Measurements from ENCODE around the gene CACNA1H. TPM values are rescaled to one million over a fixed set of nuclear protein-coding genes. Genes with fewer than 3 reads are reported as not detected.

CACNA1H gene
- total RNA-seq, 1 experiment from 2014 or later, result 24.3 TPM

DNA sequence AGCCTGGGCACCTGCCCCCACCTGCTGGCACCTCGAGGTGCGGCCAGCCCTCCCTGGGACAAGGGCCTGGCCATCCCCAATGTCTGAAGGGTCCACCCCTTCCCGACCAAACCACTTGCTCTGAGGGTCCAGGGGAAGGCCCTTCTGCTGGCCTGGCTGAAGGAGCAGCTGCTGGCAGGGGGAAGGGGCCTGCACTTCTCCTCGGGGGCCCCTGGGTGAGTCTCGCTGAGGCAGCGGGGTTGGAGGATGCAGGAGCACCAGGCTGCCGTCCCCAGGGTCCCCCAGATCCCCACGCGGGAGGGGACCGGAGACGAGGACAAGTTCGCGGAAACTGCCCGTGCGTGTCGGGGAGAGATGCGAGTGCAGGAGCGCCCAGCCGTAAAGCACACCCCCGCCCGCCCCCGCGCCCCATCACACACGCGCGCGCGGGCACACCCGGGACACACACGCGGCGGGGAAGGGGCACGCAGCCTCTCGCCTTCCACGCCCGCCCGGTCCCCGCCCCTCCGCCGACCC is 725 bp upstream of the CACNA1H start:
- H2AFZ ChIP-seq (ENCODE audit: low read depth, low read length, poor library complexity, severe bottlenecking), result no peak overlapping the region
- DNase-seq (ENCODE audit: low read depth, low spot score), result no peak
- peak overlapping the region in 1 of 2 experiments; percentile 38; a peak in 3 of 4 replicates for H3K4me3 ChIP-seq (replicated peaks in 1 of 2; ENCODE audit: low read depth in 1 of 2, low read length in 2 of 2)
- BruUV-seq (replicated peaks), result no TSS peak
- peak overlapping the region; percentile 84 for H3K4me2 ChIP-seq (ENCODE audit: low read length)
- peak overlapping the region; percentile 28; the same call in 1 of the 2 replicates for H3K9ac ChIP-seq (ENCODE audit: low read length)
- intact Hi-C loops (cut with micrococcal nuclease), result loop anchor here (5.0 kb wide), 1 partner anchor 40 kb away; no protein-coding TSS in a partner anchor
- no peaks in the 10 kb centered on the region for H4K20me1 ChIP-seq (ENCODE audit: insufficient read depth)
- H3K27ac ChIP-seq (ENCODE audit: low read depth, low read length), result peak overlapping the region; percentile 51; the same call in 1 of the 2 replicates
- H3K36me3 ChIP-seq (ENCODE audit: control insufficient read depth in 1 of 2, insufficient read depth in 2 of 2, low read length in 2 of 2), result no peaks in the 10 kb centered on the region
- peak; percentile 28; the same call in 1 of the 2 replicates for TF ChIP-seq ZFX (IDR thresholded peaks at IDR 0.05)
- no peak for TF ChIP-seq YY1 (IDR thresholded peaks at IDR 0.05; ENCODE audit: extremely low read depth, insufficient replicate concordance, low read depth, low read length)
- TF ChIP-seq EZH2 (IDR thresholded peaks at IDR 0.05), result no peak
- no peak for TF ChIP-seq TCF7L2 (IDR thresholded peaks at IDR 0.05; ENCODE audit: borderline replicate concordance, extremely low read depth, insufficient read depth, insufficient read length)
- TF ChIP-seq CBX3 (IDR thresholded peaks at IDR 0.05; ENCODE audit: low read depth), result no peak
- TF ChIP-seq EGR1 (IDR thresholded peaks at IDR 0.05; ENCODE audit: low read depth), result peak; percentile 65; the same call in 1 of the 2 replicates
- RAD21 ChIA-PET (ENCODE audit: low non-redundant PET in 1 of 2, low total read pairs in 2 of 2, uncharacterized antibody in 2 of 2, unreplicated experiment in 2 of 2), result no interaction called here
- H3K9me3 ChIP-seq (ENCODE audit: control insufficient read depth in 1 of 2, insufficient read depth in 1 of 2, low read depth in 1 of 2, low read length in 2 of 2), result peaks cover 0 to under 1% of the 10 kb centered on the region in 2 experiments; a peak in 1 of 4 replicates
- no peaks in the 10 kb centered on the region for H3K27me3 ChIP-seq (ENCODE audit: insufficient read depth, low read length)
- POLR2A ChIA-PET, result no interaction called here
- H3K4me1 ChIP-seq (ENCODE audit: control insufficient read depth in 1 of 2, insufficient read depth in 2 of 2, low read length in 2 of 2), result peaks cover 25 to 28% of the 10 kb centered on the region in 2 experiments
- ATAC-seq, result peak; percentile 21
- H3K9me2 ChIP-seq (ENCODE audit: insufficient read depth), result no peaks in the 10 kb centered on the region
- CTCF ChIA-PET, result no interaction called here
- H3K79me2 ChIP-seq (ENCODE audit: insufficient read depth, low read length), result peaks cover 4% of the 10 kb centered on the region; the same call in 1 of the 2 replicates

DNA sequence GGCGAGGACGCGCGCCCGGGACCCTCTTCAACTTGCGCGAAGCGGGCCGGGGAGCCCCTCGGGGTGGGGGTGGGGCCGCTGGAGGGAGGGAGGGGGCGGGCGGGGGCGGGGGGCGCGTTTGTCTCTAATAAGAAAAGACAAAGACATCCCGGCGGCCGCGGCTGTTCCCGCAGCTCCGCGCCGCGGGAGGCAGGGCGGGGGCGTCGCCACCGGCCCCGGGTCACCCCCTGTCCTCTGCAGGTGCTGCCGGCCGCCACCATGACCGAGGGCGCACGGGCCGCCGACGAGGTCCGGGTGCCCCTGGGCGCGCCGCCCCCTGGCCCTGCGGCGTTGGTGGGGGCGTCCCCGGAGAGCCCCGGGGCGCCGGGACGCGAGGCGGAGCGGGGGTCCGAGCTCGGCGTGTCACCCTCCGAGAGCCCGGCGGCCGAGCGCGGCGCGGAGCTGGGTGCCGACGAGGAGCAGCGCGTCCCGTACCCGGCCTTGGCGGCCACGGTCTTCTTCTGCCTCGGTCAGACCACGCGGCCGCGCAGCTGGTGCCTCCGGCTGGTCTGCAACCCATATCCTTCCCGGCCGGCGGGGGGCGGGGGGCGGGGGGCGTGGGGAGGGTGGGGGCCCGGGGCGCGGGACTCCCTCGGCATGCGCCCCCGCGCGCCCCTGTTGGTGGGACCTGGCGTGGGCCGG is 714 bp downstream of the CACNA1H start:
- intact Hi-C loops (cut with micrococcal nuclease), result loop anchor here (5.0 kb wide), 1 partner anchor 39 kb away; no protein-coding TSS in a partner anchor
- Histone ChIP-seq H3K27ac (ENCODE audit: low read depth, low read length) (no peak overlapping the region; the same call in 1 of the 2 replicates), H4K20me1 (ENCODE audit: insufficient read depth) (no peaks in the 10 kb centered on the region), H3K4me1 (ENCODE audit: control insufficient read depth in 1 of 2, insufficient read depth in 2 of 2, low read length in 2 of 2) (peaks cover 25 to 28% of the 10 kb centered on the region in 2 experiments), H3K4me2 (ENCODE audit: low read length) (peak overlapping the region; percentile 25; the same call in 1 of the 2 replicates), H3K27me3 (ENCODE audit: insufficient read depth, low read length) (no peaks in the 10 kb centered on the region), H3K4me3 (replicated peaks in 1 of 2; ENCODE audit: low read depth in 1 of 2, low read length in 2 of 2) (peak overlapping the region in 1 of 2 experiments; percentile 17; a peak in 1 of 4 replicates), H3K9me3 (ENCODE audit: control insufficient read depth in 1 of 2, insufficient read depth in 1 of 2, low read depth in 1 of 2, low read length in 2 of 2) (no peaks in the 10 kb centered on the region), H3K9me2 (ENCODE audit: insufficient read depth) (no peaks in the 10 kb centered on the region), H3K36me3 (ENCODE audit: control insufficient read depth in 1 of 2, insufficient read depth in 2 of 2, low read length in 2 of 2) (no peaks in the 10 kb centered on the region), H2AFZ (ENCODE audit: low read depth, low read length, poor library complexity, severe bottlenecking) (no peak overlapping the region), H3K79me2 (ENCODE audit: insufficient read depth, low read length) (peaks cover 4% of the 10 kb centered on the region; the same call in 1 of the 2 replicates), H3K9ac (ENCODE audit: low read length) (no peak overlapping the region)
- BruUV-seq (replicated peaks), result no TSS peak
- ATAC-seq (no peak), DNase-seq (ENCODE audit: low read depth, low spot score) (no peak)
- ChIA-PET CTCF (no interaction called here), RAD21 (ENCODE audit: low non-redundant PET in 1 of 2, low total read pairs in 2 of 2, uncharacterized antibody in 2 of 2, unreplicated experiment in 2 of 2) (no interaction called here), POLR2A (no interaction called here)
- TF ChIP-seq, protein P1, sequence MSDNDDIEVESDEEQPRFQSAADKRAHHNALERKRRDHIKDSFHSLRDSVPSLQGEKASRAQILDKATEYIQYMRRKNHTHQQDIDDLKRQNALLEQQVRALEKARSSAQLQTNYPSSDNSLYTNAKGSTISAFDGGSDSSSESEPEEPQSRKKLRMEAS (IDR thresholded peaks at IDR 0.05), result no peak
- no peak for TF ChIP-seq ELF1 (IDR thresholded peaks at IDR 0.05; ENCODE audit: borderline replicate concordance, low read depth)
- TF ChIP-seq, protein P2, sequence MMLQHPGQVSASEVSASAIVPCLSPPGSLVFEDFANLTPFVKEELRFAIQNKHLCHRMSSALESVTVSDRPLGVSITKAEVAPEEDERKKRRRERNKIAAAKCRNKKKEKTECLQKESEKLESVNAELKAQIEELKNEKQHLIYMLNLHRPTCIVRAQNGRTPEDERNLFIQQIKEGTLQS (IDR thresholded peaks at IDR 0.05), result no peak
- no peak for TF ChIP-seq YY1 (IDR thresholded peaks at IDR 0.05; ENCODE audit: extremely low read depth, insufficient replicate concordance, low read depth, low read length)
- TF ChIP-seq CBX3 (IDR thresholded peaks at IDR 0.05; ENCODE audit: low read depth), result no peak
- no peak for TF ChIP-seq TCF7L2 (IDR thresholded peaks at IDR 0.05; ENCODE audit: borderline replicate concordance, extremely low read depth, insufficient read depth, insufficient read length)
- TF ChIP-seq, protein P3, sequence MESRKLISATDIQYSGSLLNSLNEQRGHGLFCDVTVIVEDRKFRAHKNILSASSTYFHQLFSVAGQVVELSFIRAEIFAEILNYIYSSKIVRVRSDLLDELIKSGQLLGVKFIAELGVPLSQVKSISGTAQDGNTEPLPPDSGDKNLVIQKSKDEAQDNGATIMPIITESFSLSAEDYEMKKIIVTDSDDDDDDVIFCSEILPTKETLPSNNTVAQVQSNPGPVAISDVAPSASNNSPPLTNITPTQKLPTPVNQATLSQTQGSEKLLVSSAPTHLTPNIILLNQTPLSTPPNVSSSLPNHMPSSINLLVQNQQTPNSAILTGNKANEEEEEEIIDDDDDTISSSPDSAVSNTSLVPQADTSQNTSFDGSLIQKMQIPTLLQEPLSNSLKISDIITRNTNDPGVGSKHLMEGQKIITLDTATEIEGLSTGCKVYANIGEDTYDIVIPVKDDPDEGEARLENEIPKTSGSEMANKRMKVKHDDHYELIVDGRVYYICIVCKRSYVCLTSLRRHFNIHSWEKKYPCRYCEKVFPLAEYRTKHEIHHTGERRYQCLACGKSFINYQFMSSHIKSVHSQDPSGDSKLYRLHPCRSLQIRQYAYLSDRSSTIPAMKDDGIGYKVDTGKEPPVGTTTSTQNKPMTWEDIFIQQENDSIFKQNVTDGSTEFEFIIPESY (IDR thresholded peaks at IDR 0.05; ENCODE audit: extremely low read depth, insufficient replicate concordance, low read length), result no peak
- no peak for TF ChIP-seq FOSL1 (IDR thresholded peaks at IDR 0.05; ENCODE audit: low read depth)
- TF ChIP-seq POLR2A (IDR thresholded peaks at IDR 0.05; ENCODE audit: borderline replicate concordance, extremely low read depth, insufficient read depth, insufficient read length), result no peak
